Measurements from ENCODE around the gene CYB561. TPM values are rescaled to one million over a fixed set of nuclear protein-coding genes. Genes with fewer than 3 reads are reported as not detected.
A peak's percentile ranks its signal among the peaks of the same experiment; 100 is the strongest.

The CYB561 gene
- total RNA-seq, 1 experiment from 2014 or later = 35.1 TPM

DNA sequence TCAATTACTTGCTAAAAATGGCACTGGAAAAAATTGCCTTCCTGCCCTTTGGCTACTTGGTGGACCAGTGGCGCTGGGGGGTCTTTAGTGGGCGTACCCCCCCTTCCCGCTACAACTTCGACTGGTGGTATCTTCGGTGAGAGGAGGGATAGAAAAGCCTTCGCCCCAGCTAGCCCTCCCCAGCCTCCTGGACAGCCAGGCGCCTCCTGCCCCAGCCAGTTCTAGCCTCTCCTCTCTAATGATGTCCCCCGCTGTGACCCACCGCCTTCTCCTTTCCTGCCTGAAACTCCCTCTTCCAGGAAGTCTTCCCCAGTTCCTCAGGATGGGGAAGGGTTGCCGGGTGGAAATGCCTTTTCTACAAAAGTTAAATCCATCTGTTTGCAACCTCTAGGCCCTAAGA lies 36.9 kb upstream of the CYB561 start:
- Mint-ChIP-seq H3K9me3 (no peaks in the 10 kb centered on the region), H3K27me3 (ENCODE audit: low read depth) (peaks cover 10% of the 10 kb centered on the region), H3K4me3 (no peak overlapping the region), H3K4me1 (peaks cover 10% of the 10 kb centered on the region), H3K27ac (peak overlapping the region; percentile 77; the same call in 1 of the 2 replicates), H3K36me3 (no peaks in the 10 kb centered on the region)
- no peak for DNase-seq (ENCODE audit: low spot score)
- TF ChIP-seq, protein P1, sequence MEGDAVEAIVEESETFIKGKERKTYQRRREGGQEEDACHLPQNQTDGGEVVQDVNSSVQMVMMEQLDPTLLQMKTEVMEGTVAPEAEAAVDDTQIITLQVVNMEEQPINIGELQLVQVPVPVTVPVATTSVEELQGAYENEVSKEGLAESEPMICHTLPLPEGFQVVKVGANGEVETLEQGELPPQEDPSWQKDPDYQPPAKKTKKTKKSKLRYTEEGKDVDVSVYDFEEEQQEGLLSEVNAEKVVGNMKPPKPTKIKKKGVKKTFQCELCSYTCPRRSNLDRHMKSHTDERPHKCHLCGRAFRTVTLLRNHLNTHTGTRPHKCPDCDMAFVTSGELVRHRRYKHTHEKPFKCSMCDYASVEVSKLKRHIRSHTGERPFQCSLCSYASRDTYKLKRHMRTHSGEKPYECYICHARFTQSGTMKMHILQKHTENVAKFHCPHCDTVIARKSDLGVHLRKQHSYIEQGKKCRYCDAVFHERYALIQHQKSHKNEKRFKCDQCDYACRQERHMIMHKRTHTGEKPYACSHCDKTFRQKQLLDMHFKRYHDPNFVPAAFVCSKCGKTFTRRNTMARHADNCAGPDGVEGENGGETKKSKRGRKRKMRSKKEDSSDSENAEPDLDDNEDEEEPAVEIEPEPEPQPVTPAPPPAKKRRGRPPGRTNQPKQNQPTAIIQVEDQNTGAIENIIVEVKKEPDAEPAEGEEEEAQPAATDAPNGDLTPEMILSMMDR (IDR thresholded peaks at IDR 0.05) = no peak
- no peak for TF ChIP-seq CBFB (CRISPR knock-in tag; IDR thresholded peaks at IDR 0.05; ENCODE audit: low read depth)
- TF ChIP-seq ATF1 (CRISPR knock-in tag; IDR thresholded peaks at IDR 0.05) = no peak
- no peak for TF ChIP-seq NFATC4 (CRISPR knock-in tag; IDR thresholded peaks at IDR 0.05)
- TF ChIP-seq ZNF671 (CRISPR knock-in tag; IDR thresholded peaks at IDR 0.05) = no peak
- no peak for TF ChIP-seq NR2C2 (CRISPR knock-in tag; IDR thresholded peaks at IDR 0.05)
- TF ChIP-seq, protein P2, sequence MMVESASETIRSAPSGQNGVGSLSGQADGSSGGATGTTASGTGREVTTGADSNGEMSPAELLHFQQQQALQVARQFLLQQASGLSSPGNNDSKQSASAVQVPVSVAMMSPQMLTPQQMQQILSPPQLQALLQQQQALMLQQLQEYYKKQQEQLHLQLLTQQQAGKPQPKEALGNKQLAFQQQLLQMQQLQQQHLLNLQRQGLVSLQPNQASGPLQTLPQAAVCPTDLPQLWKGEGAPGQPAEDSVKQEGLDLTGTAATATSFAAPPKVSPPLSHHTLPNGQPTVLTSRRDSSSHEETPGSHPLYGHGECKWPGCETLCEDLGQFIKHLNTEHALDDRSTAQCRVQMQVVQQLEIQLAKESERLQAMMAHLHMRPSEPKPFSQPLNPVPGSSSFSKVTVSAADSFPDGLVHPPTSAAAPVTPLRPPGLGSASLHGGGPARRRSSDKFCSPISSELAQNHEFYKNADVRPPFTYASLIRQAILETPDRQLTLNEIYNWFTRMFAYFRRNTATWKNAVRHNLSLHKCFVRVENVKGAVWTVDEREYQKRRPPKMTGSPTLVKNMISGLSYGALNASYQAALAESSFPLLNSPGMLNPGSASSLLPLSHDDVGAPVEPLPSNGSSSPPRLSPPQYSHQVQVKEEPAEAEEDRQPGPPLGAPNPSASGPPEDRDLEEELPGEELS (CRISPR knock-in tag; IDR thresholded peaks at IDR 0.05) = no peak
- TF ChIP-seq SMAD4 (CRISPR knock-in tag; IDR thresholded peaks at IDR 0.05) = no peak
- no peak for TF ChIP-seq NFYB (CRISPR knock-in tag; conservative IDR thresholded peaks at IDR 0.05; ENCODE audit: low read depth)
- TF ChIP-seq, protein P3, sequence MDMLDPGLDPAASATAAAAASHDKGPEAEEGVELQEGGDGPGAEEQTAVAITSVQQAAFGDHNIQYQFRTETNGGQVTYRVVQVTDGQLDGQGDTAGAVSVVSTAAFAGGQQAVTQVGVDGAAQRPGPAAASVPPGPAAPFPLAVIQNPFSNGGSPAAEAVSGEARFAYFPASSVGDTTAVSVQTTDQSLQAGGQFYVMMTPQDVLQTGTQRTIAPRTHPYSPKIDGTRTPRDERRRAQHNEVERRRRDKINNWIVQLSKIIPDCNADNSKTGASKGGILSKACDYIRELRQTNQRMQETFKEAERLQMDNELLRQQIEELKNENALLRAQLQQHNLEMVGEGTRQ (CRISPR knock-in tag; IDR thresholded peaks at IDR 0.05) = no peak
- TF ChIP-seq MYBL2 (CRISPR knock-in tag; IDR thresholded peaks at IDR 0.05) = no peak
- ChIA-PET POLR2A (no interaction called here), CTCF (interaction anchor here (1.4 to 11.3 kb wide), 2 partner anchors 42 to 57 kb away, joined by 4 to 298 read pairs; partner anchors contain the start of gene CYB561)
- ATAC-seq = no peak

DNA sequence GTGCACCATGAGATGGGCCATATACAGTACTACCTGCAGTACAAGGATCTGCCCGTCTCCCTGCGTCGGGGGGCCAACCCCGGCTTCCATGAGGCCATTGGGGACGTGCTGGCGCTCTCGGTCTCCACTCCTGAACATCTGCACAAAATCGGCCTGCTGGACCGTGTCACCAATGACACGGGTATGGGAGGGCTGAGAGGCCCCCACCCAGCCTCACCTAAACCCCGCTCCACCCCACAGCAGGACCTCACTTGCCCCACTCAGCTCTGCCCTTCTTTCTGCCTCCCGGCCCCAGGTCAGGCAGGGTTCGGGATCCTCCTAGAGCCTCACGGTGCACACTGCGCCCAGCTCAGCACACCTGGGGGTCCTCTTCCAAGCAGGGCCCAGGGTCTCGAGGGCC lies 36.4 kb upstream of the CYB561 start:
- Mint-ChIP-seq H3K4me1 (peaks cover 14% of the 10 kb centered on the region), H3K4me3 (no peak overlapping the region), H3K36me3 (no peaks in the 10 kb centered on the region), H3K9me3 (no peaks in the 10 kb centered on the region), H3K27ac (no peak overlapping the region), H3K27me3 (ENCODE audit: low read depth) (peaks cover 15% of the 10 kb centered on the region)
- no peak for TF ChIP-seq FOXK1 (CRISPR knock-in tag; IDR thresholded peaks at IDR 0.05)
- TF ChIP-seq, protein P4, sequence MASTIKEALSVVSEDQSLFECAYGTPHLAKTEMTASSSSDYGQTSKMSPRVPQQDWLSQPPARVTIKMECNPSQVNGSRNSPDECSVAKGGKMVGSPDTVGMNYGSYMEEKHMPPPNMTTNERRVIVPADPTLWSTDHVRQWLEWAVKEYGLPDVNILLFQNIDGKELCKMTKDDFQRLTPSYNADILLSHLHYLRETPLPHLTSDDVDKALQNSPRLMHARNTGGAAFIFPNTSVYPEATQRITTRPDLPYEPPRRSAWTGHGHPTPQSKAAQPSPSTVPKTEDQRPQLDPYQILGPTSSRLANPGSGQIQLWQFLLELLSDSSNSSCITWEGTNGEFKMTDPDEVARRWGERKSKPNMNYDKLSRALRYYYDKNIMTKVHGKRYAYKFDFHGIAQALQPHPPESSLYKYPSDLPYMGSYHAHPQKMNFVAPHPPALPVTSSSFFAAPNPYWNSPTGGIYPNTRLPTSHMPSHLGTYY (CRISPR knock-in tag; IDR thresholded peaks at IDR 0.05) = no peak
- TF ChIP-seq FOXJ3 (CRISPR knock-in tag; IDR thresholded peaks at IDR 0.05; ENCODE audit: borderline replicate concordance) = no peak
- TF ChIP-seq, protein P5, sequence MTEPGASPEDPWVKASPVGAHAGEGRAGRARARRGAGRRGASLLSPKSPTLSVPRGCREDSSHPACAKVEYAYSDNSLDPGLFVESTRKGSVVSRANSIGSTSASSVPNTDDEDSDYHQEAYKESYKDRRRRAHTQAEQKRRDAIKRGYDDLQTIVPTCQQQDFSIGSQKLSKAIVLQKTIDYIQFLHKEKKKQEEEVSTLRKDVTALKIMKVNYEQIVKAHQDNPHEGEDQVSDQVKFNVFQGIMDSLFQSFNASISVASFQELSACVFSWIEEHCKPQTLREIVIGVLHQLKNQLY (CRISPR knock-in tag; IDR thresholded peaks at IDR 0.05) = no peak
- TF ChIP-seq, protein P6, sequence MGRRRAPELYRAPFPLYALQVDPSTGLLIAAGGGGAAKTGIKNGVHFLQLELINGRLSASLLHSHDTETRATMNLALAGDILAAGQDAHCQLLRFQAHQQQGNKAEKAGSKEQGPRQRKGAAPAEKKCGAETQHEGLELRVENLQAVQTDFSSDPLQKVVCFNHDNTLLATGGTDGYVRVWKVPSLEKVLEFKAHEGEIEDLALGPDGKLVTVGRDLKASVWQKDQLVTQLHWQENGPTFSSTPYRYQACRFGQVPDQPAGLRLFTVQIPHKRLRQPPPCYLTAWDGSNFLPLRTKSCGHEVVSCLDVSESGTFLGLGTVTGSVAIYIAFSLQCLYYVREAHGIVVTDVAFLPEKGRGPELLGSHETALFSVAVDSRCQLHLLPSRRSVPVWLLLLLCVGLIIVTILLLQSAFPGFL (CRISPR knock-in tag; IDR thresholded peaks at IDR 0.05; ENCODE audit: borderline replicate concordance) = no peak
- no peak for TF ChIP-seq KAT7 (CRISPR knock-in tag; IDR thresholded peaks at IDR 0.05; ENCODE audit: borderline replicate concordance)
- TF ChIP-seq NFYB (CRISPR knock-in tag; conservative IDR thresholded peaks at IDR 0.05; ENCODE audit: low read depth) = no peak
- TF ChIP-seq EMX1 (CRISPR knock-in tag; IDR thresholded peaks at IDR 0.05) = no peak
- no peak for TF ChIP-seq ZNF219 (CRISPR knock-in tag; IDR thresholded peaks at IDR 0.05; ENCODE audit: borderline replicate concordance)
- no peak for TF ChIP-seq SMAD3 (CRISPR knock-in tag; IDR thresholded peaks at IDR 0.05; ENCODE audit: borderline replicate concordance)
- no peak for TF ChIP-seq PRRX2 (CRISPR knock-in tag; IDR thresholded peaks at IDR 0.05)
- no peak for TF ChIP-seq TP53 (CRISPR knock-in tag; IDR thresholded peaks at IDR 0.05)
- TF ChIP-seq, protein P7, sequence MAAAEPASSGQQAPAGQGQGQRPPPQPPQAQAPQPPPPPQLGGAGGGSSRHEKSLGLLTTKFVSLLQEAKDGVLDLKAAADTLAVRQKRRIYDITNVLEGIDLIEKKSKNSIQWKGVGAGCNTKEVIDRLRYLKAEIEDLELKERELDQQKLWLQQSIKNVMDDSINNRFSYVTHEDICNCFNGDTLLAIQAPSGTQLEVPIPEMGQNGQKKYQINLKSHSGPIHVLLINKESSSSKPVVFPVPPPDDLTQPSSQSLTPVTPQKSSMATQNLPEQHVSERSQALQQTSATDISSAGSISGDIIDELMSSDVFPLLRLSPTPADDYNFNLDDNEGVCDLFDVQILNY (CRISPR knock-in tag; IDR thresholded peaks at IDR 0.05) = no peak
- no peak for TF ChIP-seq SOX15 (CRISPR knock-in tag; IDR thresholded peaks at IDR 0.05)
- TF ChIP-seq ZNF416 (CRISPR knock-in tag; IDR thresholded peaks at IDR 0.05) = no peak
- no peak for TF ChIP-seq ZNF671 (CRISPR knock-in tag; IDR thresholded peaks at IDR 0.05)
- TF ChIP-seq RELA (CRISPR knock-in tag; IDR thresholded peaks at IDR 0.05; ENCODE audit: borderline replicate concordance) = no peak
- TF ChIP-seq FOXP1 (CRISPR knock-in tag; IDR thresholded peaks at IDR 0.05; ENCODE audit: borderline replicate concordance) = no peak
- no peak for TF ChIP-seq OVOL2 (CRISPR knock-in tag; IDR thresholded peaks at IDR 0.05; ENCODE audit: borderline replicate concordance)
- ChIA-PET POLR2A (no interaction called here), CTCF (interaction anchor here (7.7 to 11.3 kb wide), 2 partner anchors 41 to 54 kb away, joined by 167 to 298 read pairs; partner anchors contain the start of gene CYB561)
- ATAC-seq = no peak
- DNase-seq (ENCODE audit: low spot score) = no peak

Measured in WTC11 (cell line).